GM21717 (cell line): Measurements from ENCODE around the gene CAD.
"Not testable (repeated sequence)": the region's sequence is repeated elsewhere in the genome, so short reads cannot be mapped to it uniquely, and the experiment has no call there.

Experiments
- ATAC-seq: cut with Tn5 transposase; IDR thresholded peaks from one replicate; pipeline ENCODE4 v1.9.1; 2021; ENCODE audit warnings: mild to moderate bottlenecking, moderate library complexity; ENCODE audit not compliant: unreplicated experiment

CAD gene

DNA sequence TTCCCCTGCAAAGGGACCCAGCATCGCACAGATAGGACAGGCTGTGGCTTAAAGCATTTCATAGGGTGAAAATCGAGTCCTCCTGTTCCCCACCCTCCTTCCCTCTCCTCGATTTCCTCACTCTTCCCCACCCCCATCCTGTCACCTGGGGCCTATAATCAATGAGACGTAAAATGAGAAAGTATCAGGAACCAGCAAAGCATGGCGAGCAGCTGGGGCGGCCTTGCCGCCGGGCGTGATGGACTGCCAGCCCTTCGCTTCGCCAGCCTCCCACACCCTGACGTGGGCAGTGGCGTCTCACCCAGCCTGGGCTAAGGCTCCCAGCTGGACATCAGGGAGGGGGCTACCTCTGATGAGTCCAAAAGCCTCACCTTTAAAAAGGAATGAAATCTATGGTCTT is 34.6 kb downstream of the CAD start:
- no peak for ATAC-seq

DNA sequence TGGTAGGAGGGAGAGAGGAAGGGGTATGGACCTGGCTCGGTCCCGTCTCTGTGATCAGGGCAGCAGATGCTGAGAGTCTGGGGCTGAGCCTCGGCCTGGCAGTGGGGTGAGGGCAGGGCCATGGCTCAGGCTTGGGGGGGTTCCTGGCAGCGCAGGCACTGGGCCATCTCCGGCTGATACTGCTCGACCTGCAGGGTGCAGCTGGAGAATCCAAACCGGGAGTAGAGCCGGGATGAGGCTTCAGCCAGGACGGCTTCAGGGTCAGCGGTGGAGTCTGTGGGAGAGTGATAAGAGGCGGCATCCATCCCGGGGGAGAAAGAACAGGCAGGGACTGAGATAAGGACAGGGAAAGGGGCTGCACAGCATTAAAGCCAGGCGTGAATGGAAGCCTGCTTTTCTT is 38.0 kb downstream of the CAD start:
- no peak for ATAC-seq

DNA sequence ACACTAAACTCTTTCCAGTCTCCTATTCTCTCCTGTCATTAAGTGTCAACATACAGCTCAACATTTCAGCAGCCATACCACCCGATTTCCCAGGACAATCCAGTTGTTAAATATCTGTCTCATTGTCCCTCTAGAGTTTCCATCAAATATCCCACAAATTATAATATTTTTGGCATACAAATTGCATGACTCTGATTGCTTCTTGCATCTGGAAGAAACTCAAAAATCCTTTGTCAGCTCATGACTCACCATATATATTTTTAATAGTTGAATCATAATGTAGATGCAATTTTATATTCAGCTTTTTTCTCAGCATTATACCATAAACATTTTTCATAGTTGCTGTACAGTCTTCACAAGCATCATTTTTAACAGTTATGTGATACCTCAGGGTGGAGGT is 38.5 kb downstream of the CAD start:
- ATAC-seq = no peak

- no peak for ATAC-seq
Measured at GRCh38 chr2:27256855-27257454, 39.8 kb downstream of the CAD start.

GRCh38 chr2:27258051-27258450 is 40.9 kb downstream of the CAD start:
- ATAC-seq = no peak

DNA sequence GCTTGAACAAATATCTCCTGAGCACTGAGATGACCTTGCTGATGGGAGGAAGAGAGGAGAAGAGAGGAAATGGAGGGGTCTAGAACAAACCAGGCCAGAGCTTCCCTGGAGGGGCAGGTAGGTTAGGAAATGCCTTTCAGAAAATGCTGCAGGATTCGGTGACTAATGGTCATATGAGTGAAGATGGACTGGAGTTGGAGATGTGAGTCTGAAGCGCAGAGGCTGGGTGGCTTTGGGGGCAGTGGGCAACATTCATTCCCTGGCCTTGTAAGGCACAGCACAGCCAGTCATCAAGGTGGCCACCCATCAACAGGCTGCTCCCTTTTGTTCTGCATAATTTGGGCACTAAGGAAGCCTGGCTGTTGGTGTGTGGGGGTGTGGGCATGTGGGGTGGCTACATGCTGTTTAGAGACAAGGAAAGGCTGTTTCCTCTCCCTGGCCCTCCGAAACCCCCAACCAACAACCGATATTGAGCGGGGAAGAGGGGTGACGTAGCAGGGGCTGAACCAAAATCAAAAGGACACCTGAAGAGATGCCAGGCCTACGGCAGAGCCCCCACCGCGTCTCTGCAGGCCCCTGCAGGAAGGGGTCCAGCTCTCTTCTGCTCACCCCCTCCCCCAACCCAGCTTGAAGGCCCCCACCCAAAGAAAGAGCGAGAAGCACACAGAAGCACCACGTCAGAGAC is 44.2 kb downstream of the CAD start:
- ATAC-seq = no peak

DNA sequence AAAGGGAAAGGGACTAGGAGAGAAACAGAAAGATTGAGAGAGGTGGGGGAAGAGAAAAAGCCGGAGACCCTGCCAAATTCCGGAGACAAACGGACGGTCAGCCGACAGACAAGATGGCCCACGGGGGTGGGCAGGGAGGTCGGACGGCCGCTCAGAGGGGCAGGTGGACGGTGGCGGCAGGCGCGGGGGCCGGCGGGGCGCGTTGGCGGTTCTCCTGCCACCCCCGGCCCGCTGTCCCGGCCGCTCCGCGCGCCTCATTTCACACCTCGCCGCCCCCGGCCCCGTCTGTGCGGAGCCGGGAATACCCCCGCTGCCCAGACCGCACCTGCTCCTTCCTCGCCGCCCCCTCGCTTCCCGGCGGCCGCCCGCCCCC is 44.7 kb downstream of the CAD start:
- no peak for ATAC-seq

GRCh38 chr2:27262379-27263286 is 45.5 kb downstream of the CAD start, which contains the start of gene SLC30A3:
Gene SLC30A3 (minus strand): TSS chr2:27263047. CDS start chr2:27262906, 141 bp downstream.
- no peak for ATAC-seq

DNA sequence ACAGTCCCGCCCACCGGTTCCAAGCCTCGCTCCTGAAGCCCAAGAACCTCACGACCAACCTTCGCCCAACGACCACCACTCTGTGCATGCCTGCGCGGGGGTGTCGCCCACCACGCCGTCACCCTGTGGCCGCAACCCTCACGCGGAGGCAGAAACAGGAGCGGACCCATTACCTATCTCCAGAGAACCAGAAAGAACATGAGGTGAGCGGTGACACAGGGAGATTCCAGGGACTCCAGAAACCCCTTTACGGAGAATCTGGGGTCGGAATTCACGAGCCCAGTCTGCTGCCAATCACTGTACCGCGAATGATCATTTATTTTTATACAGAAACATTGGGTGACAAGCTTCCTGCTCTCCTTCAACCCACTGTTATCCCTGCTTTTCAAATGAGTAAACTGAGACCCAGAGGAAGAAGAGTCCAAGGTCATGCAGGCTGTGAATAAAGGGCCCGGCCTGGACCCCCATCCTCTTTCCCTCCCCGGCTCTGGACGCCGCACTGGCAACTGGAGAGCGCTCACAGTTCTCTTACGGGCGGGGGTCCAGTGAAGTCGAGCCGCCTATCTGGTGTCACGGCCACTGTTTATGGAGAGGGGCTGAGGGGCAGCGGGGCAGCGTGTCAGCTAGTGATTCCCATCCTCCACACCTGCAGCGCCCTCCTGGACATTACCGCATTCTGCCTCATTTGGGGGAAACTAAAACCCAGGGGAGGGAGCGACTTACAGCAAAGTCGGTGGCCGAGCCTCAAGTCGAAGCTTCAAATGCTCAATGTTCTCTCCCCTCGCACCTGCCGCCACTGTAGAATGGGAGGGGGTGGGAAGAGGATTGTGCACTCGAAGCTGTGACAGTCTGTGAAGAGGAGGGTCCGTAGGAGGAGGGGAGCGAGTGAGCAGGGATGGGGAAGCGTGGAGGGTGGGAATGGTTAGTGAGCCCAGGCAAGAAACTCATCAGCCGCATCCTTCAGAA is 46.4 kb downstream of the CAD start:
- ATAC-seq = no peak

GRCh38 chr2:27264253-27264752 is 47.1 kb downstream of the CAD start:
- no peak for ATAC-seq

DNA sequence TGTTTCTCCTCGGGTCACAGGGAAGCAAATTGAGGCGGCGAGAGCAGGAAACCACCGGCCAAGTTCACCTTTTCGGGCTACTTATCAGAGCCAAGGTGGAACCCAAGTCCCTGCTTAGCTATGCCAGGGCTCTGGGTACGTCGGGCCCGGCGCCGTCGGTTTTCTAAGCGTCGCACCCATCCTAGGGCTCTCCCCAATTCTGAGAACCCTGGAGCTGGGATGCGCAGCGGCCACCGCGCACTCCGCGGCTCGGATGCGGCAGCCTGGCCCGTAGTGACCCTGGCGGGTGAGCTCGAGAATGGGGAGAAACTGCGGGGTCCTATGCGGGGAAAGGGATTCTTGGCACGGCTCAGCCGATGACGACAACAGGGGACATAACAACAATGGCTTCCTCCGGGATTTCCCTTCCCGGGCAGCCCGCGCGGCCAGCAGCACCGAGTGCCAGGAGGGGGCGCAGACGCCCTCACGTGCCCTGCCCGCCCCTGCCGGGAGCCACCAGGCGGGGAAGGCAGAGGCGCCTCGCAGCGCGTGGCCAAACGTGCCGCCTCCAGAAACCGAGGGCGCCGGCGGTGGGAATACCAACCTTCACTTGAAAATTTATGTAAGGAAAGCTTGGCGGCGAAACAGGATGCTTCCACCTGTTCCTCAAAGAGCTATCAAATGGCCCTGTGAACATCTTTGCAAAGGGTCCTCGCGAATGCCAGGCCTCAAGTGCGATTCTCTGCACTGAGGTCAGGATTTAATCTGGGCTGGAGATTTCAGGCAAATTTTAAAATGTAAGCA is 47.8 kb downstream of the CAD start:
- no peak for ATAC-seq

GRCh38 chr2:27265536-27265870 is 48.3 kb downstream of the CAD start:
- ATAC-seq = no peak

GRCh38 chr2:27268296-27268695 is 51.1 kb downstream of the CAD start:
- ATAC-seq = not testable (repeated sequence)

GRCh38 chr2:27270131-27270530 is 53.0 kb downstream of the CAD start:
- ATAC-seq = no peak

DNA sequence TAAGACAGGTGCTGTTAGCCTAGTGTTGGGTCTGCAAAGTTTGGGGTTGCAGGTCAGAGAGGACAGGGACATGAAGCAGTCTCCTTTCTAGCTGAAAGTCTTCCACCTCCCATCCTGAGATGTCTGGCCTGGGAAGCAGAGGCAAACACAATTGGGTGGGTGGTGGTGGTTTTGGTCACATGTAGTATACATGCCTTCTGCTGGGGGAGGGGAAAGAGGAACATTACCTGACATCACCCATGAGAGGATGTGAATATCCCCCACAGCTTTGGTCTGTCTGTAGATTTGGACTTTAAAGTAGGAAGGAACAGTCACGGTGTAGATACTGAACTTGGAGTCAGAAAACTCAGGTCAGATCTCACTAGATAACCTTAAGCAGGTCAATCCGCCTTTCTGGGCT is 53.5 kb downstream of the CAD start:
- no peak for ATAC-seq

GRCh38 chr2:27271631-27272340 is 54.6 kb downstream of the CAD start:
- ATAC-seq = no peak

DNA sequence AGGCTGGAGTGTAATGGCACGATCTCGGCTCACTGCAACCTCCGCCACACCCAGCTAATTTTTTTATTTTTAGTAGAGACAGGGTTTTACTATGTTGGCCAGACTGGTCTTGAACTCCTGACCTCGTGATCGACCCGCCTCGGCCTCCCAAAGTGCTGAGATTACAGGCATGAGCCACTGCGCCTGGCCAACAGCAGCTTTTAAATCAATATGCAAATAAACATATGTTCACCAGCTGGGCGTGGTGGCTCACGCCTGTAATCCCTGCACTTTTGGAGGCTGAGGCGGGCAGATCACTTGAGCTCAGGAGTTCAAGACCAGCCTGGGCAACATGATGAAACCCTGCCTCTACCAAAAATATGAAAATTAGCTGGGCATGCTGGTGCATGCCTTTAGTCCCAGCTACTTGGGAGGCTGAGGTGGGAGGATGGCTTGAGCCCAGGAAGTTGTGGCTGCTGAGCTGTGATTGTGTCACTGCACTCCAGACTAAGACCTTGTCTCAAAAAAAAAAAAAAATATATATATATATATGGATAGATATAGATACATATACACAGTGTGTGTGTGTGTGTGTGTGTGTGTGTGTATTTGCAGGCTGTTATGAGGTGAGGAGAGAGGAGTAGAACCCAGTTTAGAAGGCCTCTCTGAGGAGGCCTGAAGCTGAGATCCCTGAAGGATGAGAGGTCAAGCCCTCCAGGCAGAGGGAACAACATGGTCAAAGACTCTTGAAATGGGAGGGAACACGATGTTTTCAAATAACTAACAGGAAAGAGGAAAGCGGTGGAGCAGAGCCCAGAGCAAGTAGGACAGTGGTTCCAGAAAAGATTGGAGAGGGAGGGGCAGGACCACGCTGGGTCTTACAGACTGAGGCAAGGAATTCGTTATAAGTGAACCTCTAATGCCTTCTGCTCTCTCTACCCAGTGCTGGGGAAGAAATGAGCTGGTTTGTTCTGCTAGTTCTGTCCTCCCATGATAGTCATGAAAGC is 55.7 kb downstream of the CAD start:
- ATAC-seq = not testable (repeated sequence)
